H1 (cell line): ENCODE results near the gene ADARB2. TPM values are rescaled to one million over a fixed set of nuclear protein-coding genes. Genes with fewer than 3 reads are reported as not detected.

Experiments
- CTCF ChIA-PET: fragments of 300-600 bp; sonication (Branson Sonifier 250); formaldehyde crosslinking; loops from one replicate; lab custom pipeline; 2021; ENCODE audit not compliant: partially characterized antibody; lab: Charles Lee
- POLR2A ChIA-PET: fragments of 300-600 bp; sonication (Branson Sonifier 250); formaldehyde crosslinking; loops from one replicate; lab custom pipeline; 2021; ENCODE audit warnings: inconsistent platforms; ENCODE audit not compliant: partially characterized antibody; lab: Charles Lee
- DNase-seq, 2 experiments: peaks; one replicate each; pipeline versions ENCODE4 v3.0.0 to v3.0.0-alpha.2; 2010 to 2022; ENCODE audit warnings: low spot score in 2 of 2, low read depth in 1 of 2, mixed read lengths in 1 of 2
- FAIRE-seq: peaks from 2 replicates; lab custom pipeline; 2011; peaks lifted over from hg19 to GRCh38; lab: Jason Lieb, UNC
- H2AFZ ChIP-seq: 2 replicates; pipeline ENCODE4 v1.8.1; 2012; ENCODE audit warnings: low read length, inconsistent platforms
- H2AK5ac ChIP-seq: 2 replicates; pipeline ENCODE4 v1.6.1; 2013; ENCODE audit warnings: low read depth, low read length
- H2BK120ac ChIP-seq: replicated peaks from 2 replicates; pipeline ENCODE3; 2013; ENCODE audit warnings: low read depth, low read length, inconsistent platforms
- H2BK12ac ChIP-seq: 2 replicates; pipeline ENCODE4 v1.6.1; 2013; ENCODE audit warnings: low read depth, low read length
- H2BK15ac ChIP-seq: 2 replicates; pipeline ENCODE4 v1.6.1; 2013; ENCODE audit warnings: low read length
- H2BK20ac ChIP-seq: 2 replicates; pipeline ENCODE4 v1.6.1; 2013; ENCODE audit warnings: low read length
- H2BK5ac ChIP-seq: 2 replicates; pipeline ENCODE4 v1.6.1; 2013; ENCODE audit warnings: low read depth, low read length
- H3K14ac ChIP-seq: 2 replicates; pipeline ENCODE4 v1.6.1; 2013; ENCODE audit warnings: inconsistent platforms; ENCODE audit not compliant: insufficient read length
- H3K18ac ChIP-seq: 2 replicates; pipeline ENCODE4 v1.6.1; 2013; ENCODE audit warnings: low read length; ENCODE audit errors: extremely low read depth
- H3K23ac ChIP-seq: 2 replicates; pipeline ENCODE4 v1.6.1; 2013; ENCODE audit warnings: inconsistent platforms; ENCODE audit not compliant: insufficient read length
- H3K23me2 ChIP-seq: 2 replicates; pipeline ENCODE4 v1.6.1; 2013; ENCODE audit warnings: low read depth, low read length
- H3K27ac ChIP-seq: 2 replicates; pipeline ENCODE4 v1.6.1; 2011; ENCODE audit warnings: low read depth, low read length, inconsistent platforms
- H3K27me3 ChIP-seq, 4 experiments: replicated peaks in 1 of 4; 1 replicate in 1 of 4; 2 replicates in 3 of 4; pipeline versions ENCODE4 v1.6.1 to v1.8.1; 2011 to 2013; ENCODE audit warnings: low read length in 3 of 4, mild to moderate bottlenecking in 3 of 4, inconsistent platforms in 2 of 4, mixed read lengths in 2 of 4, moderate library complexity in 1 of 4; ENCODE audit not compliant: control insufficient read depth in 3 of 4, insufficient read depth in 3 of 4; ENCODE audit errors: extremely low read depth in 1 of 4
- H3K36me3 ChIP-seq, 4 experiments: 2 replicates each; pipeline versions ENCODE4 v1.6.1 to v1.8.1; 2011 to 2013; ENCODE audit warnings: mild to moderate bottlenecking in 4 of 4, low read length in 3 of 4, moderate library complexity in 2 of 4, control low read depth in 1 of 4, inconsistent platforms in 1 of 4; ENCODE audit not compliant: insufficient read depth in 4 of 4, control insufficient read depth in 2 of 4
- H3K4ac ChIP-seq: replicated peaks from 2 replicates; pipeline ENCODE3; 2013; ENCODE audit warnings: low read length, low read depth, mixed read lengths, inconsistent platforms; ENCODE audit not compliant: insufficient read length
- H3K4me1 ChIP-seq, 4 experiments: replicated peaks in 1 of 4; 1 replicate in 1 of 4; 2 replicates in 3 of 4; pipeline versions ENCODE4 v1.6.1 to v1.8.1; 2011 to 2013; ENCODE audit warnings: low read length in 3 of 4, inconsistent platforms in 2 of 4, mixed read lengths in 1 of 4; ENCODE audit not compliant: insufficient read depth in 4 of 4, control insufficient read depth in 3 of 4
- H3K4me2 ChIP-seq, 2 experiments: 2 replicates each; pipeline versions ENCODE4 v1.6.1 to v1.8.1; 2011 to 2013; ENCODE audit warnings: low read depth in 2 of 2, low read length in 2 of 2, control low read depth in 1 of 2, inconsistent platforms in 1 of 2, mild to moderate bottlenecking in 1 of 2; ENCODE audit not compliant: insufficient read depth in 1 of 2
- H3K4me3 ChIP-seq, 4 experiments: fragments of 200-600, 300-600 bp in 1 of 4; sonication (generic), shearing (Covaris generic), sonication (Bioruptor Twin) in 1 of 4; 2 replicates each; pipeline versions ENCODE4 v1.5.1 to v1.8.1; 2011 to 2016; ENCODE audit warnings: low read length in 4 of 4, low read depth in 3 of 4, control low read depth in 2 of 4, inconsistent platforms in 2 of 4, mild to moderate bottlenecking in 2 of 4, mixed read lengths in 1 of 4, moderate library complexity in 1 of 4; ENCODE audit not compliant: insufficient read depth in 2 of 4; ENCODE audit errors: extremely low read depth in 1 of 4
- H3K56ac ChIP-seq: replicated peaks from 2 replicates; pipeline ENCODE3; 2013; ENCODE audit warnings: low read depth, mild to moderate bottlenecking, mixed read lengths, low read length, inconsistent platforms; ENCODE audit not compliant: insufficient read length
- H3K79me1 ChIP-seq: 2 replicates; pipeline ENCODE4 v1.6.1; 2013; ENCODE audit warnings: low read depth, low read length, control low read depth
- H3K79me2 ChIP-seq, 2 experiments: 2 replicates each; pipeline versions ENCODE4 v1.6.1 to v1.8.1; 2012 to 2013; ENCODE audit warnings: low read length in 2 of 2, mild to moderate bottlenecking in 2 of 2, inconsistent platforms in 1 of 2; ENCODE audit not compliant: insufficient read depth in 2 of 2, control insufficient read depth in 1 of 2
- H3K9ac ChIP-seq, 4 experiments: replicated peaks in 1 of 4; 1 replicate in 1 of 4; 2 replicates in 3 of 4; pipeline versions ENCODE4 v1.6.1 to v1.8.1; 2011 to 2013; ENCODE audit warnings: low read depth in 3 of 4, low read length in 3 of 4, control low read depth in 2 of 4, mild to moderate bottlenecking in 2 of 4, moderate library complexity in 2 of 4, inconsistent platforms in 1 of 4; ENCODE audit errors: extremely low read depth in 1 of 4
- H3K9me3 ChIP-seq, 2 experiments: 2 replicates each; pipeline versions ENCODE4 v1.6.1 to v1.8.1; 2012 to 2013; ENCODE audit warnings: mild to moderate bottlenecking in 2 of 2, moderate library complexity in 2 of 2, control low read depth in 1 of 2, inconsistent platforms in 1 of 2, low read depth in 1 of 2, low read length in 1 of 2, mixed read lengths in 1 of 2; ENCODE audit not compliant: insufficient read depth in 2 of 2
- H4K20me1 ChIP-seq, 2 experiments: replicated peaks in 1 of 2; 2 replicates each; pipeline versions ENCODE3 to v1.8.1; 2011 to 2013; ENCODE audit warnings: inconsistent platforms in 2 of 2, low read length in 2 of 2, mild to moderate bottlenecking in 1 of 2; ENCODE audit not compliant: insufficient read depth in 2 of 2, control insufficient read depth in 1 of 2
- H4K5ac ChIP-seq: 2 replicates; pipeline ENCODE4 v1.6.1; 2013; ENCODE audit warnings: low read length, low read depth, mixed read lengths, inconsistent platforms; ENCODE audit not compliant: insufficient read length
- H4K8ac ChIP-seq: 2 replicates; pipeline ENCODE4 v1.8.0; 2013; ENCODE audit warnings: mild to moderate bottlenecking, moderate library complexity, low read length, inconsistent platforms; ENCODE audit not compliant: insufficient read depth; ENCODE audit errors: extremely low read depth
- H4K91ac ChIP-seq: replicated peaks from 2 replicates; pipeline ENCODE3; 2013; ENCODE audit warnings: low read length, mixed read lengths, inconsistent platforms; ENCODE audit not compliant: insufficient read length
- BCL11A ChIP-seq, 2 experiments: IDR thresholded peaks; one replicate each; pipeline ENCODE4 v1.6.1; 2011; ENCODE audit warnings: low read depth in 2 of 2, low read length in 2 of 2, mild to moderate bottlenecking in 2 of 2
- CHD2 ChIP-seq: IDR thresholded peaks from 2 replicates; pipeline ENCODE4 v1.6.1; 2012; ENCODE audit warnings: low read length, improper control_type of control experiment
- CREB1 ChIP-seq: IDR thresholded peaks from 2 replicates; pipeline ENCODE4 v1.6.1; 2012; ENCODE audit warnings: inconsistent platforms
- FOSL1 ChIP-seq: IDR thresholded peaks from 2 replicates; pipeline ENCODE4 v1.6.1; 2011; ENCODE audit warnings: mild to moderate bottlenecking, low read depth, low read length, moderate library complexity; ENCODE audit not compliant: insufficient read depth
- GTF2F1 ChIP-seq: IDR thresholded peaks from 2 replicates; pipeline ENCODE4 v1.6.1; 2012; ENCODE audit warnings: low read depth, low read length, improper control_type of control experiment, borderline replicate concordance
- POLR2A ChIP-seq, 2 experiments: IDR thresholded peaks; 1 replicate in 1 of 2; 2 replicates in 1 of 2; pipeline ENCODE4 v1.6.1; 2011; ENCODE audit warnings: low read depth in 2 of 2, low read length in 2 of 2, mild to moderate bottlenecking in 2 of 2; ENCODE audit errors: control extremely low read depth in 1 of 2
- POU5F1 ChIP-seq: IDR thresholded peaks from 2 replicates; pipeline ENCODE4 v1.6.1; 2011; ENCODE audit warnings: low read depth, mild to moderate bottlenecking, low read length, moderate library complexity
- RBBP5 ChIP-seq: IDR thresholded peaks from 2 replicates; pipeline ENCODE4 v1.7.1; 2012; ENCODE audit warnings: low read depth, mild to moderate bottlenecking, inconsistent platforms, low read length, moderate library complexity, borderline replicate concordance
- SAP30 ChIP-seq: fragments of 300-600 bp; sonication (generic); IDR thresholded peaks from 2 replicates; pipeline ENCODE4 v1.7.1; 2012; ENCODE audit warnings: low read length, moderate library complexity, mild to moderate bottlenecking, inconsistent platforms; ENCODE audit not compliant: insufficient read depth, insufficient replicate concordance
- SIN3A ChIP-seq, 2 experiments: IDR thresholded peaks in 1 of 2; conservative IDR thresholded peaks in 1 of 2; 2 replicates each; pipeline ENCODE4 v1.6.1; 2011 to 2012; ENCODE audit warnings: low read length in 2 of 2, improper control_type of control experiment in 1 of 2, low read depth in 1 of 2, mild to moderate bottlenecking in 1 of 2
- SIRT6 ChIP-seq: IDR thresholded peaks from one replicate; pipeline ENCODE4 v1.7.1; 2012; ENCODE audit warnings: low read length, inconsistent platforms
- WGBS, 2 experiments: shearing (Covaris generic) in 1 of 2; methylation state at CpG; one replicate each; pipeline versions ENCODE4 v1.1.6 to v1.1.7; 2013 to 2015; ENCODE audit warnings: low lambda C conversion rate in 2 of 2, mixed read lengths in 2 of 2, inconsistent platforms in 1 of 2, low coverage in 1 of 2, missing lambda C conversion rate in 1 of 2; ENCODE audit not compliant: insufficient replicate concordance in 2 of 2, insufficient coverage in 1 of 2, insufficient read length in 1 of 2; ENCODE audit errors: extremely low coverage in 1 of 2, missing lambda C conversion rate in 1 of 2; 5-methylcytosine and 5-hydroxymethylcytosine counted together
- polyA plus RNA-seq, 7 experiments: library from polyadenylated mRNA; depleted of rRNA in 3 of 7; stranded (reverse) in 5 of 7; unstranded in 2 of 7; fragments of >200 nt in 5 of 7; fragments of 200-250 nt in 2 of 7; gene quantifications; 1 replicate in 5 of 7; 2 replicates in 1 of 7; 4 replicates in 1 of 7; pipeline versions ENCODE4 v1.2.1 to v1.2.3, GENCODE V29; 2011 to 2013; ENCODE audit warnings: missing spikeins in 2 of 7, mixed read lengths in 2 of 7
- total RNA-seq: library from RNA; stranded (reverse); fragmentation: NEBNext Ultra II Directional; extraction: Animal tissue kit (Norgen Biotek cat#: 25700); gene quantifications from 2 replicates; pipeline ENCODE4 v1.2.1, GENCODE V29; 2021
- TF ChIP-seq, protein P1 (sequence below): IDR thresholded peaks from 2 replicates; pipeline ENCODE4 v1.6.1; 2012; ENCODE audit warnings: low read length, inconsistent platforms

Gene ADARB2
- total and polyA plus RNA-seq, 2 of the 8 experiments (the other 6 are each of a cell fraction or from before 2014, with no cell fraction given), result 2.2 to 2.8 TPM

DNA sequence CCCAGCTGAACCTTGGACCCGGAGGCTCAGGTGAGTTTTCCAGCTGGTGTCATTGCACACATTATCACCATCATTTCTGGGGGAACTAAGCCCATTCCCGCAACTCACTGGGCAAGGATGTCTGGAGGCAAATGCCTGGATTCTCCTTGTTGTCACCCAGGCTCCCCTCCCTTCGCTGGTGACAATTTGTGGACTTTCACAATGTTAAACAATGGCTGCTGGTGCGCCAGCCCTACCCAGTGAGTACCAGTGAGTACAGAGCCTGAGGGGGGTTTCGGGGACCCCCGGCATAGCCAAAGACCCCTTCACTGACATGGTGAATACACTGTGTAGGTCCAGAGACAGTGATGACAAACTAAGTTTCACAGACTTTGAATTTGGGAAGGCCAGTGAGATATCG lies 189.2 kb downstream of the ADARB2 start:
- TF ChIP-seq BCL11A (IDR thresholded peaks at IDR 0.05; ENCODE audit: low read depth in 2 of 2, low read length in 2 of 2) (no peak), SIN3A (conservative IDR thresholded peaks at IDR 0.05 in 1 of 2, IDR thresholded peaks at IDR 0.05 in 1 of 2; ENCODE audit: low read depth in 1 of 2, low read length in 2 of 2) (no peak), CREB1 (no peak), POLR2A (IDR thresholded peaks at IDR 0.05; ENCODE audit: control extremely low read depth in 1 of 2, low read depth in 2 of 2, low read length in 2 of 2) (no peak), POU5F1 (no peak), SAP30 (no peak), RBBP5 (no peak), FOSL1 (no peak), GTF2F1 (no peak), SIRT6 (no peak), CHD2 (no peak)
- TF ChIP-seq, protein P1, sequence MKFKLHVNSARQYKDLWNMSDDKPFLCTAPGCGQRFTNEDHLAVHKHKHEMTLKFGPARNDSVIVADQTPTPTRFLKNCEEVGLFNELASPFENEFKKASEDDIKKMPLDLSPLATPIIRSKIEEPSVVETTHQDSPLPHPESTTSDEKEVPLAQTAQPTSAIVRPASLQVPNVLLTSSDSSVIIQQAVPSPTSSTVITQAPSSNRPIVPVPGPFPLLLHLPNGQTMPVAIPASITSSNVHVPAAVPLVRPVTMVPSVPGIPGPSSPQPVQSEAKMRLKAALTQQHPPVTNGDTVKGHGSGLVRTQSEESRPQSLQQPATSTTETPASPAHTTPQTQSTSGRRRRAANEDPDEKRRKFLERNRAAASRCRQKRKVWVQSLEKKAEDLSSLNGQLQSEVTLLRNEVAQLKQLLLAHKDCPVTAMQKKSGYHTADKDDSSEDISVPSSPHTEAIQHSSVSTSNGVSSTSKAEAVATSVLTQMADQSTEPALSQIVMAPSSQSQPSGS, result no peak
- H3K4me3 ChIP-seq, result no peak overlapping the region
- no peak for FAIRE-seq
- no peak overlapping the region for H3K18ac ChIP-seq
- no peaks in the 10 kb centered on the region for H4K20me1 ChIP-seq
- no peak overlapping the region for H3K23ac ChIP-seq
- no peaks in the 10 kb centered on the region for H3K79me1 ChIP-seq
- no peak overlapping the region for H2BK5ac ChIP-seq
- no peak overlapping the region for H3K27ac ChIP-seq
- H2AFZ ChIP-seq, result no peak overlapping the region
- H3K14ac ChIP-seq, result no peak overlapping the region
- WGBS, 2 experiments, result 80% methylated on average over 7 of the region's 7 CpGs; no CpG with 5 or more reads in 1 of the 2 experiments
- no peak for DNase-seq
- H3K9me3 ChIP-seq, result peaks cover 0 to 8% of the 10 kb centered on the region in 2 experiments; a peak in 2 of 4 replicates
- no peaks in the 10 kb centered on the region for H3K23me2 ChIP-seq
- H2BK120ac ChIP-seq, result no peak overlapping the region
- H3K9ac ChIP-seq, result no peak overlapping the region
- H3K36me3 ChIP-seq, result no peaks in the 10 kb centered on the region
- no peak overlapping the region for H3K4ac ChIP-seq
- no peak overlapping the region for H2BK12ac ChIP-seq
- no peak overlapping the region for H2BK15ac ChIP-seq
- ChIA-PET CTCF (no interaction called here), POLR2A (no interaction called here)
- peak overlapping the region; percentile 4; the same call in 1 of the 2 replicates for H4K8ac ChIP-seq
- H4K5ac ChIP-seq, result no peak overlapping the region
- no peaks in the 10 kb centered on the region for H3K79me2 ChIP-seq
- peaks cover 0 to 2% (median 0%) of the 10 kb centered on the region in 4 experiments; a peak in 1 of 7 replicates for H3K27me3 ChIP-seq
- no peaks in the 10 kb centered on the region; a peak in 1 of 7 replicates for H3K4me1 ChIP-seq
- H4K91ac ChIP-seq, result no peak overlapping the region
- no peak overlapping the region for H3K56ac ChIP-seq
- H3K4me2 ChIP-seq, result no peak overlapping the region
- no peak overlapping the region for H2BK20ac ChIP-seq
- no peak overlapping the region for H2AK5ac ChIP-seq
